Left hindlimb (tissue), 1 donor: ENCODE data around the gene C11orf52.
A peak's percentile ranks its signal among the peaks of the same experiment; 100 is the strongest.

Experiments
- DNase-seq: peaks from one replicate; pipeline ENCODE4 v3.0.0-alpha.2; 2018

Gene C11orf52

GRCh38 chr11:111939836-111940604 lies 21.3 kb downstream of the C11orf52 start:
- no peak for DNase-seq

DNA sequence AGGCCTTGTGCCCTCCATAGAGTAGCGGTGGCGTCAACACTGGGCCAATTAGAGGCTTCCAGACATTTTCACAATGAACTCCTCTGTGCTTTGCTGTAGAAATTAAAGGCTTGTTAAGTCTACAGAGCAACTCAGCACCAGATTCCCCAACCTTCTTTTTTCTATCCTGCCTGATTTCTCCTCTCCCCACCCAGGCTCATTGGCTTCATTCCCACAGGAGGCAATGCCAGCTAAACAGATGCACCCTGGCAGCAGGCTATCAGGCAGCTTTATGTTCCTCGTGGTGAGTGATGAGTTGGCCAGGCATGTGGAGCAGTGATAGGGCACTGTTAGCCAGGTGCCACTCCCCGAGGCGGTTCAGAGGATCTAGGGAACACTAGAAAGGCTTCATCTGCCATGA lies 23.2 kb downstream of the C11orf52 start:
- DNase-seq: peak; percentile 64

- no peak for DNase-seq
Measured at GRCh38 chr11:111942829-111943228, 24.1 kb downstream of the C11orf52 start.

GRCh38 chr11:111944139-111944538 lies 25.4 kb downstream of the C11orf52 start:
- no peak for DNase-seq

- DNase-seq: no peak
Measured at GRCh38 chr11:111944651-111945051, 25.9 kb downstream of the C11orf52 start.

GRCh38 chr11:111945198-111945597 lies 26.5 kb downstream of the C11orf52 start:
- DNase-seq: no peak

DNA sequence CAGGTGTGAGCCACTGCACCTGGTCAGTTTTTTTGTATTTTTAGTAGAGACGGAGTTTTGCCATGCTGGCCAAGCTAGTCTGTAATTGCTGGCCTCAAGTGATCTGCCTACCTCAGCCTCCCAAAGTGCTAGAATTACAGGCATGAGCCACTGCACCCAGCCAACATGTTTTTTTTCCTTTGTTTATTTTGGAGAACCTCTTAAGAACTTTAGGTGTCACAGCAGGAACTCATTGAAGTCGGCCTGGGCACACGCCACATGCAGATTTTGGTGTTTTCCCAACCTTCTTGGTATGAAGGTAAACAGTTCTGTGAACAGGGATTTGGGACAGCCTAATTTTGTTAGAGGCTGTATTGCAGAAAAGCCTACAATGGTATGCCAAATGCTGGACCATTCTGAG lies 27.8 kb downstream of the C11orf52 start:
- no peak for DNase-seq

GRCh38 chr11:111947143-111947542 lies 28.4 kb downstream of the C11orf52 start:
- DNase-seq: no peak

DNA sequence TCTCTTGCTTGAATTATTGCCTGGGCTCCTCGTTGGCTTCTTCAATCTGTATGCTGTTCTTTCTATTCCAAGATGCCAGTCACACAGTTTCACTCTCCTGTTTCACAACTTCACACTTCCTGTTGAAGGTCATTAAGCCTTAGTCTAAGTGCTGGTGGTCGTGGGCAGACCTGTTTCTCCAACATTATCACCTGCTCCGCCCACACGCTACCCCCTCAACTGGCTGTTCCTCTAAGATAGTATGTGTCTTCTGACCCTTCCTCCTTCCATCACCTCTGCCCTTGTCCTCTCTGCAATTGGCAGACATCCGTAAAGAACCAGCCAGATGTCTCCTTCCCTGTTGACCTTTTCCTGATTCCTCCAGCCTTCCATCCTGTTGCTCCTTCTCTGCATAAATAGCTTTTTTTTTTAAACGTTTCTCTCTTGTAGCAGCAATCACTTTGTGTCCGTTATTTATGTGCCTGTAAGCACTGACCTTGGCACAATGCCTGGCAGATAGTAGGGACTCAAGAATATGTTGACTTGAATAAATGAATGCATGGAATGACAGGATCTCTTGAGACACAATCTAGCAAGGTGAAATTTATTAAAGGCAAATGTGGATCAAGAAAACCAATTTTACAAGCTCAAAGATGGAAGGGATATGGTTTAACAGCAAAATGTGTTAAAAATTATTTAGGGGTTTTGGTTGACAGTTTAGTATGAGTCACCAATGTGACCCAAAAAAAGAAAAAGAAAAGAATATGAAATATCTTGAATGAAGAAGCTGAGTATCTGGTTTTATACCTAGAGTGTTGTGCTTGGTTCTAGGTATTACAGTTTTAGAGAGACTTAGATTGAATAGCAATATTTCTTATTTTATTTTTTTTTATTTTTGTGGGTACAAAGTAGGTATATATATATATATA lies 31.1 kb downstream of the C11orf52 start:
- no peak for DNase-seq

DNA sequence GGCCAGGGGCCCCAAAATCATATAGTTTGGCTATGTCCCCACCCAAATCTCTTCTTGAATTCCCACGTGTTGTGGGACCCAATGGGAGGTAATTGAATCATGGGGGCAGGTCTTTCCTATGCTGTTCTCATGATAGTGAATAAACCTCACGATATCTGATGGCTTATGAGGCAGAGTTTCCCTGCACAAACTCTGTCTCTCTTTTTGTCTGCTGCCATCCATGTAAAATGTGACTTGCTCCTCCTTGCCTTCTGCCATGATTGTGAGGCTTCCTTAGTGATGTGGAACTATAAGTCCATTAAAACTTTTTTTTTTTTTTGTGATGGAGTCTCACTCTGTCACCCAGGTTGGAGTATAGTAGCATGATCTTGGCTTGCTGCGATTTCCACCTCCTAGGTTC lies 32.9 kb downstream of the C11orf52 start:
- DNase-seq: no peak

DNA sequence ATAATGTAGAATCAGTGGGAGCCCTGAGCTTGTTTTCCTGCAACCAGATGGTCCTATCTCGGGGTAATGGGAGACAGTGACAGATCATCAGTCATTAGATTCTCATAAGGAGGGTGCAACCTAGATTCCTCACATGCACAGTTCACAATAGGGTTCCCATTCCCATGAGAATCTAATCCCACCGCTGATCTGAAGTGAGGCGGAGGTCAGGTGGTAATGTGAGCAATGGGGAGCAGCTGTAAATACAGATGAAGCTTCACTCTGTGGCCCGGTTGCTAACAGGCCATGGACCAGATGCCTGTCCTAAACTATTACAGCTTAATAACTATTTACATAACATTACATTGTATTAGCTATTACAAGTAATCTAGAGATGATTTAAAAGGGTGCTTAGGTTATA lies 35.4 kb downstream of the C11orf52 start:
- no peak for DNase-seq

- peak; percentile 81 for DNase-seq
Measured at GRCh38 chr11:111957663-111958444, 39.1 kb downstream of the C11orf52 start.

- DNase-seq: no peak
Measured at GRCh38 chr11:111960916-111961315, 42.2 kb downstream of the C11orf52 start.

- no peak for DNase-seq
Measured at GRCh38 chr11:111961389-111962300, 42.9 kb downstream of the C11orf52 start.

DNA sequence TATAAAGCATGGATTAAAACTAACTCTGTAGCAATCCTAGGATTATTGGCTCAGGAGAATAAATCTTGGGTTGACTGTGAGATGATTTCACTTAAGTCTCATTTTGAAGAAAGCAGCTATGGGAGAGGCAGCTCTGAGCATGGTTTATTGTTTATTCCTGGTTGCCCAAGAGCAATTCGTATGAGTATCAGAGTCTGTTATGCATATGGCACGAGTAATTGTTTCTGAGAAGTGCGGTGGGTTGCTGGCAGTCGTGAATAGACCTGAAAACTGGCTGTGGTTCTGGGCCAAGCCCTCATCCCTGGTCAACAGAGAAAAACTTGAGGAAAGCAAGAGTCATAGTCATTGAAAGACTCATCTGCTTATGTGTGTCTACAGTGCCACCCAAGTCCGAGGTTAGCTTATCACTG lies 45.2 kb downstream of the C11orf52 start:
- no peak for DNase-seq

GRCh38 chr11:111966678-111967077 lies 48.0 kb downstream of the C11orf52 start:
- no peak for DNase-seq

GRCh38 chr11:111967649-111968048 lies 48.9 kb downstream of the C11orf52 start:
- no peak for DNase-seq

GRCh38 chr11:111969344-111969743 lies 50.6 kb downstream of the C11orf52 start:
- no peak for DNase-seq

DNA sequence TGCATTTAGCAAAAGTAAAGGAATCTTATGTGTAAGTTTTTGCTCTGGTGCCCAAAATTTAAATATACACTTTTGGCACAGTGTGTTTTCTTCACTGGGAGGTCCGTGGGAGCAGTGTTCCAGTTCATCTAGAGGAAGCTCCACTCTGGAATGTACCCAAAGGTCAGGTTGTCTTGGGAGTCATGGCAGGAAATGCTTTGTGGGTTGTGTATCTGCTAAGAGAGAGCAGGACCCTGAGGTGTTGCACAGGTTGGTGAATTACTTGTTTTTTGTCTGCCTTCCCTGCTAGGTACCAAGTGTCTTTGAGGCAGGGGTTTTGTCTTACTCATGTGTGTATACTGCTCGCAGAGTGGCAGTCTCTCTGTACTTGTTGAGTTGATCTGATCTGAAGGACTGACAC lies 55.7 kb downstream of the C11orf52 start:
- DNase-seq: no peak

GRCh38 chr11:111975076-111975806 lies 56.5 kb downstream of the C11orf52 start:
- no peak for DNase-seq

GRCh38 chr11:111976119-111976766 lies 57.5 kb downstream of the C11orf52 start:
- DNase-seq: no peak
